Tibial artery (tissue), 4 donors: ENCODE data around the gene TOMM5.

ENCODE experiments used
- DNase-seq, 2 donors: peaks; one replicate each; pipeline ENCODE4 v3.0.0-alpha.2; 2019
- H3K27ac ChIP-seq, 2 donors: fragments of 200-600 bp; sonication (generic) in 1 of 2; 1 replicate in 1 of 2; 2 replicates in 1 of 2; pipeline ENCODE4 v1.5.1; 2018 to 2019; ENCODE audit warnings: mild to moderate bottlenecking in 1 of 2
- H3K27me3 ChIP-seq, 2 donors: fragments of 200-600 bp; sonication (generic) in 1 of 2; one replicate each; pipeline versions ENCODE4 v1.5.1 to v1.6.0; 2016 to 2019
- H3K36me3 ChIP-seq, 3 donors: fragments of 200-600 bp; sonication (generic) in 2 of 3; one replicate each; pipeline ENCODE4 v1.5.1; 2016 to 2019; ENCODE audit warnings: mild to moderate bottlenecking in 2 of 3
- H3K4me1 ChIP-seq, 4 donors: fragments of 200-600 bp; sonication (generic) in 2 of 4; 1 replicate in 3 of 4; 2 replicates in 1 of 4; pipeline ENCODE4 v1.5.1; 2016 to 2019
- H3K4me3 ChIP-seq, 2 donors: fragments of 200-600 bp; sonication (generic) in 1 of 2; 1 replicate in 1 of 2; 2 replicates in 1 of 2; pipeline ENCODE4 v1.5.1; 2018 to 2019; ENCODE audit warnings: mild to moderate bottlenecking in 2 of 2
- H3K9me3 ChIP-seq, 3 donors: fragments of 200-600 bp; sonication (generic) in 1 of 3; one replicate each; pipeline ENCODE4 v1.5.1; 2016 to 2019
- intact Hi-C: fragments of 100-400 bp; cut with DNase I; formaldehyde crosslinking; loops from one replicate; pipeline ENCODE4 v1.15.0; 2023; ENCODE audit warnings: low total_unique reads
- TF ChIP-seq, protein P1 (sequence below), 2 experiments: fragments of 200-600 bp in 1 of 2; fragments of 450-650 bp in 1 of 2; IDR thresholded peaks; one replicate each; pipeline ENCODE4 v1.5.1; 2017 to 2019; ENCODE audit warnings: antibody characterized with exemption in 2 of 2, mild to moderate bottlenecking in 1 of 2, moderate library complexity in 1 of 2

Gene TOMM5

DNA sequence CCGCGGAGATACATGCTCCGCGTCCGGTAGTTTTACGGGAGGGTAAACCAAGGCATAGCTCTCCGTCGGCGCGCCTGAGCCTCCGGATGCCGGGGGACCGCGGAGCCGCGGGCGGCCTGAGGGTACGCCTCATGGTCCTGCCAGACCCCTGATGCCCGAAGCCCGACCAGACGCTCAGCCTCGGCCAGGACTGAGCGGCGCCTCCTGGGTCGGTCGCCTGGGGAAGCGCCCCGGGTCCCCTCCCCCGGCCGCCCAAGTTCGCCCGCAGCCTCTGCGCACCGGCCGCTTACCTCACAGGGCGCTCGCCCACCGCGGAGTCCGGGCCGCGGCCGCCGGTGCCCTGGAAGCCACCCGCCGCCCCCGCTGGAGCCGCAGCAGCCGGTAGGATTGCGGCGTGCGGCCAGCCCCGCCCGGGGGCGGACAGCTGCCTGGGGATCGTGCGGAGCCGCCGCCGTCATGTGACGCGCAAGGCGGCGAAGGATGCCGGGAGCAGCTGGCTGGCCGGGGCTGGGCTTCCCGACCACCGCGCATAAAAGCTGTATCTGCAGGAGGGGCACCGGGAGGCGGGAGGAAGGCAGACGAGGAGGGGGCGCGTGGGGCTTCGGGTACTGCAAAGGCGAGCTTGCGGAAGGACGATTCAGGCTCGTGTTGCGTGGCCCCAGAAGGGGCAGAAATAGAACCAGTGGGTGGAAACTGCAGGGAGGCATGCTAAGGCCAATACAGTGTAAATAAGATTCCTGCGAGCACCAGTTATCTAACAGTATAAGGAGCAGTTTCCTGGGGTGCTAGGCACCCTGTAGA is 16.3 kb downstream of the TOMM5 start, which contains the start of gene FBXO10:
TSS of gene FBXO10 (minus strand) at position 460 of the 801 bp plus-strand sequence. CDS start 34,612 bp downstream, outside the sequence.
- peak; percentile 54 to 82 for DNase-seq
- H3K36me3 ChIP-seq: no peaks in the 10 kb centered on the region
- H3K27ac ChIP-seq: peak within 1 kb of the TSS; percentile 78 to 89
- H3K27me3 ChIP-seq: no peaks in the 10 kb centered on the region
- peak within 1 kb of the TSS; percentile 80 to 81 for H3K4me3 ChIP-seq
- intact Hi-C loops: loop anchor here (10.0 kb wide), 1 partner anchor 151 kb away; the partner anchor contains the start of gene GRHPR
- peaks cover 0 to 20% (median 14%) of the 10 kb centered on the region in 4 donors for H3K4me1 ChIP-seq
- no peaks in the 10 kb centered on the region for H3K9me3 ChIP-seq
- TF ChIP-seq, protein P1, sequence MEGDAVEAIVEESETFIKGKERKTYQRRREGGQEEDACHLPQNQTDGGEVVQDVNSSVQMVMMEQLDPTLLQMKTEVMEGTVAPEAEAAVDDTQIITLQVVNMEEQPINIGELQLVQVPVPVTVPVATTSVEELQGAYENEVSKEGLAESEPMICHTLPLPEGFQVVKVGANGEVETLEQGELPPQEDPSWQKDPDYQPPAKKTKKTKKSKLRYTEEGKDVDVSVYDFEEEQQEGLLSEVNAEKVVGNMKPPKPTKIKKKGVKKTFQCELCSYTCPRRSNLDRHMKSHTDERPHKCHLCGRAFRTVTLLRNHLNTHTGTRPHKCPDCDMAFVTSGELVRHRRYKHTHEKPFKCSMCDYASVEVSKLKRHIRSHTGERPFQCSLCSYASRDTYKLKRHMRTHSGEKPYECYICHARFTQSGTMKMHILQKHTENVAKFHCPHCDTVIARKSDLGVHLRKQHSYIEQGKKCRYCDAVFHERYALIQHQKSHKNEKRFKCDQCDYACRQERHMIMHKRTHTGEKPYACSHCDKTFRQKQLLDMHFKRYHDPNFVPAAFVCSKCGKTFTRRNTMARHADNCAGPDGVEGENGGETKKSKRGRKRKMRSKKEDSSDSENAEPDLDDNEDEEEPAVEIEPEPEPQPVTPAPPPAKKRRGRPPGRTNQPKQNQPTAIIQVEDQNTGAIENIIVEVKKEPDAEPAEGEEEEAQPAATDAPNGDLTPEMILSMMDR (IDR thresholded peaks at IDR 0.05): no peak

DNA sequence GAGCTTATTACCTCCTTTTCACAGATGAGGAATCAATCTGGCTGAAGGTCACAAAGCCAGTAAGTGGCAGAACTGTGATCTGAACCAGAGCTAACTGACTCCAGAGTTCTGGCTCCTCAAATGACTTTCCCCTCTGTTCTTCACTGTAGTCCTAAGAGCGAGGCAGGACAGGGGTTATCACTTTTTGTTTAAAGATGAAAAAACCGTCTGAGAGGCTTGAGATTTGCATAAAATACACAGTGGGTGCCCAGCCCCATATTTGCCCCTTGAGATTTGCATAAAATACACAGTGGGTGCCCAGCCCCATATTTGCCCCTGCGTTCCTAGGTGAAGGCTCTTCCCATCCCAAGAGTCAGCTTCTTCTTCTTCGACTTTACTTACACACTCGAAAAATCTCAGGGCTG is 16.9 kb downstream of the TOMM5 start:
- H3K27me3 ChIP-seq: no peaks in the 10 kb centered on the region
- peaks cover 0 to 20% (median 14%) of the 10 kb centered on the region in 4 donors for H3K4me1 ChIP-seq
- H3K4me3 ChIP-seq: peak overlapping the region; percentile 80 to 81
- no peaks in the 10 kb centered on the region for H3K9me3 ChIP-seq
- H3K36me3 ChIP-seq: no peaks in the 10 kb centered on the region
- intact Hi-C loops: loop anchor here (10.0 kb wide), 1 partner anchor 151 kb away; the partner anchor contains the start of gene GRHPR
- H3K27ac ChIP-seq: peak overlapping the region; percentile 78 to 89
- TF ChIP-seq, protein P1 (IDR thresholded peaks at IDR 0.05): no peak
- DNase-seq: peak in 1 of 2 donors; percentile 21

DNA sequence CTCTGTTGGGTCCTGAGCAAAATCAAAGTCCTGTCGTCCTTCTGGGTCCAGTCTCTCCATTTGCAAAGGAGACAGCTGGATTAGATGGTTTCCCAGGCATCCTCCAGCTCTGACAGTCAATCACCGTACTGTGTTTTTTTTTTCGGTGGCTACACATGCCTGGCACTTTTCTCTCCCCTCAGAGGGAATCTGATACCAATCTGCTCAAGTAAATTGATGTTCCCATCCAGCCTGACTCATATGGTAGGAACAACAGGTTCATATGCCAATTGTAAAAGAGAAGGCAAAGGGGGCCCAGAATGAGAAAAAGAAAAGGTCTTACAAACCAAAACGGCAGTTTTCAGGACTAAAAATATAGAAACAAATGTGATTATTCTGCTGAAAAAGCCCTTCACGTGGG is 17.4 kb downstream of the TOMM5 start:
- Histone ChIP-seq H3K27me3 (no peaks in the 10 kb centered on the region), H3K36me3 (no peaks in the 10 kb centered on the region), H3K9me3 (no peaks in the 10 kb centered on the region), H3K4me3 (peak overlapping the region; percentile 80 to 81), H3K4me1 (peaks cover 0 to 20% (median 14%) of the 10 kb centered on the region in 4 donors), H3K27ac (peak overlapping the region; percentile 78 to 89)
- TF ChIP-seq, protein P1 (IDR thresholded peaks at IDR 0.05): no peak
- intact Hi-C loops: loop anchor here (10.0 kb wide), 1 partner anchor 150 kb away; the partner anchor contains the start of gene GRHPR
- DNase-seq: no peak

DNA sequence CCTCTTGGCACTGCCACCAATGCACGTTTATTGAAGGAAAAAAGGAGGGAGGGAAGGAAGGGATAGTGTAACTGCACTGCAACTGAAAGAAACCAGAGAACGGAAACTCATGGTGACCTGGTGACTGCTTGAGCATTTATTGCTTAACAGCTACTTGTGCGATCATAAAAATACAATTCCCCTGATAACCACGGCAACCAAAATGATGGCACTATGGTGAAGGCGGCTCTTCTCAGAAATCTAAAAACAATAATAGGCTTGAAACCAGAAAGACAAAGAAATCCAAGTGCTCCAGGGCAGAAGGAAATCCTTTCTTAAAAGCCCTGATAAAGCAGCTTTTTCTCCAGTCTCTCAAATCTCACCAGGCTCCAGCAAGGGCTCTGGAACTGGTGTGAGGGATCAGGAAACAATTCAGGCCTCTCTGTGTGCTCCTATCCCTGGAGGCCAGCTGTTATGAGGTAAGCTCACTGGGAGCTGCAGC is 18.1 kb downstream of the TOMM5 start:
- Histone ChIP-seq H3K9me3 (no peaks in the 10 kb centered on the region), H3K27me3 (no peaks in the 10 kb centered on the region), H3K27ac (no peak overlapping the region), H3K4me1 (peaks cover 0 to 20% (median 14%) of the 10 kb centered on the region in 4 donors), H3K36me3 (no peaks in the 10 kb centered on the region), H3K4me3 (no peak overlapping the region)
- DNase-seq: no peak
- intact Hi-C loops: loop anchor here (10.0 kb wide), 1 partner anchor 149 kb away; the partner anchor contains the start of gene GRHPR
- TF ChIP-seq, protein P1 (IDR thresholded peaks at IDR 0.05): no peak

DNA sequence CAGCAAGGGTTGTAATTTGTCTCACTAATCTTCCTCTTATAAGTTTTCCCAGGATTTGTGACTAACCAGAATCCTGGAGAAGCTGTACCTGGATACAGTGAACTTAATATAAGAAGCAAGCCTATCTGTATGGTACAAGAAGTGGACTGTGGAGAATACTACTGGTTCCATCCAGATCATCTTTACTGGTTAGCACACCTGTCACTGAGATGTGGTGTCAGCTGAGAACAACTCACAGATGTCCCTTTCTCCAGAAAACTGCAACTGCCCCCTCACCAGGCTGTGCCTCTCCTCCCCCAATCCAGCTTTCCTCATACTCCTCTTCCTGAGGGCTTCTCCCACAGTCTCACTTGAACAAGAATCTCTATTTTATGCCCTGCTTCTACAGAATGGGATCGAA is 21.1 kb downstream of the TOMM5 start:
- TF ChIP-seq, protein P1 (IDR thresholded peaks at IDR 0.05): no peak
- Histone ChIP-seq H3K9me3 (no peaks in the 10 kb centered on the region), H3K4me1 (peaks cover 0 to 15% (median 8%) of the 10 kb centered on the region in 4 donors), H3K27me3 (no peaks in the 10 kb centered on the region), H3K4me3 (no peak overlapping the region), H3K36me3 (no peaks in the 10 kb centered on the region), H3K27ac (no peak overlapping the region)
- DNase-seq: no peak
- intact Hi-C loops: loop anchor here (10.0 kb wide), 1 partner anchor 146 kb away; the partner anchor contains the start of gene GRHPR
